DND-41 (cell line): ENCODE data around the gene CCL26.

ENCODE experiments used
- ATAC-seq: fragments of 200-7000 bp; cut with Tn5 transposase; 3 replicates; pipeline ENCODE4 v1.9.1; 2021; ENCODE audit warnings: low read depth; ENCODE audit not compliant: insufficient read depth
- DNase-seq: peaks from one replicate; pipeline ENCODE4 v3.0.0-alpha.2; 2020
- H2AFZ ChIP-seq: 2 replicates; pipeline ENCODE4 v1.6.0; 2012; ENCODE audit warnings: low read depth, low read length
- H3K27ac ChIP-seq: 2 replicates; pipeline ENCODE4 v1.5.1; 2012; ENCODE audit warnings: low read length, inconsistent platforms
- H3K27me3 ChIP-seq: fragments of 200-600 bp; sonication (generic); 2 replicates; pipeline ENCODE4 v1.6.0; 2012; ENCODE audit warnings: low read length, mild to moderate bottlenecking, inconsistent platforms; ENCODE audit not compliant: insufficient read depth, poor library complexity
- H3K36me3 ChIP-seq: 2 replicates; pipeline ENCODE4 v1.5.1; 2012; ENCODE audit warnings: low read length, inconsistent platforms; ENCODE audit not compliant: insufficient read depth
- H3K4me1 ChIP-seq: 2 replicates; pipeline ENCODE4 v1.5.1; 2012; ENCODE audit warnings: mild to moderate bottlenecking, low read length; ENCODE audit not compliant: insufficient read depth
- H3K4me2 ChIP-seq: 2 replicates; pipeline ENCODE4 v1.6.0; 2012; ENCODE audit warnings: mild to moderate bottlenecking, moderate library complexity, low read length, inconsistent platforms; ENCODE audit not compliant: insufficient read depth
- H3K4me3 ChIP-seq, 2 experiments: fragments of 200-600 bp in 1 of 2; shearing (Covaris generic) in 1 of 2; 2 replicates each; pipeline ENCODE4 v1.5.1; 2012 to 2016; ENCODE audit warnings: inconsistent platforms in 2 of 2, low read length in 2 of 2, mild to moderate bottlenecking in 2 of 2, low read depth in 1 of 2, moderate library complexity in 1 of 2
- H3K79me2 ChIP-seq: 2 replicates; pipeline ENCODE4 v1.6.0; 2012; ENCODE audit warnings: low read length, inconsistent platforms; ENCODE audit not compliant: insufficient read depth
- H3K9ac ChIP-seq: 2 replicates; pipeline ENCODE4 v1.6.0; 2012; ENCODE audit warnings: low read depth, mild to moderate bottlenecking, inconsistent platforms, low read length, moderate library complexity
- H3K9me3 ChIP-seq: 2 replicates; pipeline ENCODE4 v1.5.1; 2012; ENCODE audit warnings: low read length, moderate library complexity, mild to moderate bottlenecking, inconsistent platforms; ENCODE audit not compliant: insufficient read depth, severe bottlenecking
- H4K20me1 ChIP-seq: 2 replicates; pipeline ENCODE4 v1.6.0; 2012; ENCODE audit warnings: low read length; ENCODE audit not compliant: insufficient read depth
- EZH2 ChIP-seq: IDR thresholded peaks from 3 replicates; pipeline ENCODE4 v1.6.1; 2012; ENCODE audit warnings: borderline replicate concordance, low read depth, mild to moderate bottlenecking, moderate library complexity, low read length, inconsistent platforms; ENCODE audit not compliant: severe bottlenecking
- TF ChIP-seq, protein P1 (sequence below): IDR thresholded peaks from 2 replicates; pipeline ENCODE4 v1.5.1; 2012; ENCODE audit warnings: borderline replicate concordance, low read length, moderate library complexity, mild to moderate bottlenecking; ENCODE audit not compliant: poor library complexity, severe bottlenecking; ENCODE audit errors: extremely low read depth

Gene CCL26

DNA sequence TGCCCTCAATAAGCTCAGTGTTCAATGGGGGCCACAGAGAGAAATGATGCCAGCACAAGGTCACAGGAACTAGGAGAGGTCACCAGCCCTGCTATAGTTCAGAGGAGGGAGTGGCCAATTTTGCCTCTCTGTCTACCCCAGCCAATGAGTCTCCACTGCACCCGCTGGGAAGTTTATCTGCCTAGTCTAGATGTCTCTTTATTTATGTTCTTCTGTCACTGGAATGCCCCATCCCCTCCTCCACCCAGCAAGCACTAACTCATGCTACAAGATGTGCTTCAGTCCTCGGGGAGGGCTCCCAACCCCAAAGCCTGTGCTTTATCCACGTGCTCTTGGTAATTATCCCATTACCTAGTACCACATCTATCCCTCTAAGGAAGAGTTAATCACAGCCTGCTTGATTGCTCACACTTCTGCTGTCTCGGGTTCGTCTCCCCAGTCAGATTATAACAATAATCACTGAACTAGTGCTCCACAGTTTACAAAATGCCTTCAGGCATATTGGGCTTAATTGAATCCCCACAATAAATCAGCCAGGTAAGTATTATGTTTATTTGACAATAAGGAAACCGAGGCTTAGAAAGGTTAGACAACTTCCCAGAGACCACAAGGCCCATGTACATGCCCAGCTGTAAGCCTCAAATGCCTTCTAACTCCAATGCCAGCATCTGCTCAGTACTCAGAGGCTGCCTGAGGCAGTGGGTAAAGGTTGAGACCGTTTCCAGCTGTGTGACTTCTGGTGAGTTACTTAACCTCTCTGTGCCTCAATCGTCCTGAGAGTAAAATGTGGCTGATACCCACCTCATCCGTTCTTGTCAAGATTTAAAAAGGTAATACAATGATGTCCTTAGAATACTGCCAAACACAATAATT is 37.2 kb downstream of the CCL26 start:
- TF ChIP-seq, protein P1, sequence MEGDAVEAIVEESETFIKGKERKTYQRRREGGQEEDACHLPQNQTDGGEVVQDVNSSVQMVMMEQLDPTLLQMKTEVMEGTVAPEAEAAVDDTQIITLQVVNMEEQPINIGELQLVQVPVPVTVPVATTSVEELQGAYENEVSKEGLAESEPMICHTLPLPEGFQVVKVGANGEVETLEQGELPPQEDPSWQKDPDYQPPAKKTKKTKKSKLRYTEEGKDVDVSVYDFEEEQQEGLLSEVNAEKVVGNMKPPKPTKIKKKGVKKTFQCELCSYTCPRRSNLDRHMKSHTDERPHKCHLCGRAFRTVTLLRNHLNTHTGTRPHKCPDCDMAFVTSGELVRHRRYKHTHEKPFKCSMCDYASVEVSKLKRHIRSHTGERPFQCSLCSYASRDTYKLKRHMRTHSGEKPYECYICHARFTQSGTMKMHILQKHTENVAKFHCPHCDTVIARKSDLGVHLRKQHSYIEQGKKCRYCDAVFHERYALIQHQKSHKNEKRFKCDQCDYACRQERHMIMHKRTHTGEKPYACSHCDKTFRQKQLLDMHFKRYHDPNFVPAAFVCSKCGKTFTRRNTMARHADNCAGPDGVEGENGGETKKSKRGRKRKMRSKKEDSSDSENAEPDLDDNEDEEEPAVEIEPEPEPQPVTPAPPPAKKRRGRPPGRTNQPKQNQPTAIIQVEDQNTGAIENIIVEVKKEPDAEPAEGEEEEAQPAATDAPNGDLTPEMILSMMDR = no peak
- TF ChIP-seq EZH2 = no peak
- DNase-seq (no peak), ATAC-seq (no peak)
- Histone ChIP-seq H3K36me3 (no peaks in the 10 kb centered on the region), H3K9ac (no peak overlapping the region), H3K27ac (no peak overlapping the region), H4K20me1 (no peaks in the 10 kb centered on the region), H3K79me2 (no peaks in the 10 kb centered on the region), H3K27me3 (peaks cover 5% of the 10 kb centered on the region), H3K4me1 (peaks cover 19% of the 10 kb centered on the region), H2AFZ (no peak overlapping the region), H3K9me3 (no peaks in the 10 kb centered on the region), H3K4me2 (no peak overlapping the region), H3K4me3 (no peak overlapping the region)

DNA sequence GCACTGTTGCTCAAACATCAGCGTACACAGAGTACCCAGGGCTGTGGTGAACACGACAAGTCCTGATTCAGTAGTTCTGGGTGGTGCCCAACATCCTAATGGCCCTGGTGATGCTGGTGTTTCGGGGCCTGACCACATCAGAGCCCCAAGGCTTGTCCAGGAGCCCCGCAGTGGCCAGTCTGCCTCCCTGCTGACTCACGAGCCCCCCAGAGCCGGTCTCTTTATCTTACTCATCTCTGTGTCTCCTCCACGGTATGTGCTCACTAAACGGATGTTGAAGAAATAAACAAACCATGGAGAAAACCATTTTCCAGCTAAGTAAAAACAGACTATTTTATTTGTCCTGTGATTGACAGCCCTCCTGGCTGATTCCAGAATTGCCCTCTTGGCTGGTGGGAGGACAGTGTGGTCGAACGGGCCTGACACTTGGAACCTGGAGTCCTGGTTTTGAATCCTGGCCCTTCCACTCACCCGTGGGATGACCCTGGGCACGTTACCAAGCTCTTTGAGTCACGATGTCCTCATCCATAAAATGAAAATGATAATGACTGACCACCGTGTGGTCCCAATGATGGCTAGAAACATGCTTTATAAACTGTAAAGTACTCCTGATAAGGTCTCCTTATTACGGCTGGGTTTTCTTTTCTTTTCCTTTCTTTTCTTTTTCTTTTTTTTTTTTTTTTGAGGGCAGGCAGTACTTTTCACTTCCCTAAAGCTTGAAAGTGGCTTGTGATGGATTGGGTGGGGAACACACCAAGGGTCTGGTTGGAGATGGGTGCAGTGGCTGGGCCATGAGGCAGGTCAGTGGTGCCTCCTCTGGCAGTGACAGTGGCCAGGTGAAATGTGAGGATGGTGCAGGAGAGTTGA is 39.0 kb downstream of the CCL26 start:
- no peak overlapping the region for H3K4me3 ChIP-seq
- no peaks in the 10 kb centered on the region for H3K79me2 ChIP-seq
- H3K36me3 ChIP-seq = no peaks in the 10 kb centered on the region
- H3K9ac ChIP-seq = no peak overlapping the region
- H3K4me2 ChIP-seq = no peak overlapping the region
- DNase-seq (no peak), ATAC-seq (no peak)
- H3K9me3 ChIP-seq = no peaks in the 10 kb centered on the region
- TF ChIP-seq, protein P1 = no peak
- TF ChIP-seq EZH2 = no peak
- H4K20me1 ChIP-seq = no peaks in the 10 kb centered on the region
- peaks cover 9% of the 10 kb centered on the region for H3K4me1 ChIP-seq
- H3K27ac ChIP-seq = no peak overlapping the region
- H3K27me3 ChIP-seq = peaks cover 4% of the 10 kb centered on the region
- H2AFZ ChIP-seq = no peak overlapping the region

DNA sequence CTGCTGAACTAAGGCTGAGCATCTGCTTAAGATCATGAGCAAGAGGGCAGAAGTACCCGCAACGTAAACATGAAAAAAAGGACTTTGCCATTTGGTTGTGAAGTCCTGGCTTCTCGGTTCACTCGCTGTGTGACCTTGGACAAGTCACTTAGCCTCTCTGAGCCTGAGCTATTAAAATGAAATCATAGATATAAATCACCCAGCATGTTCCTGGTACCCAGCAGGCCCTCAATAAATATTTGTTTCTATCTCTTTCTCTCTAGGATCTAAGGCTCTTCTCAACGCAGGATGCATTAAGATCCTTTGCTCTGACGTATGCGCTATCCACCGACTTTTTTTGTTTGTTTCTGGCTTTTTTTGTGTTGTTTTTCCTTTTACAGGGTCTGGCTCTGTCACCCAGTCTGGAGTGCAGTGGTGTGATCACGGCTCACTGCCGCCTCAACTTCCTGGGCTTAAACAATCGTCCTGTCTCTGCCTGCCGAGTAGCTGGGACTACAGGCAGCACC is 39.9 kb downstream of the CCL26 start:
- Histone ChIP-seq H3K36me3 (no peaks in the 10 kb centered on the region), H3K27me3 (no peaks in the 10 kb centered on the region), H3K79me2 (no peaks in the 10 kb centered on the region), H3K4me2 (no peak overlapping the region), H3K9me3 (no peaks in the 10 kb centered on the region), H4K20me1 (no peaks in the 10 kb centered on the region), H3K9ac (no peak overlapping the region), H3K4me1 (peaks cover 6% of the 10 kb centered on the region; the same call in 1 of the 2 replicates), H3K4me3 (no peak overlapping the region), H3K27ac (no peak overlapping the region), H2AFZ (no peak overlapping the region)
- DNase-seq (no peak), ATAC-seq (no peak)
- TF ChIP-seq, protein P1 = no peak
- TF ChIP-seq EZH2 = no peak
